ENCODE measurements around the gene CAPN3.
A peak's percentile ranks its signal among the peaks of the same experiment; 100 is the strongest.

The CAPN3 gene

GRCh38 chr15:42358141-42358540, 1.2 kb upstream of the CAPN3 start:
- DNase-seq: peak; percentile 8 to 35

GRCh38 chr15:42359985-42360384, 684 bp downstream of the CAPN3 start:
- no peak for DNase-seq

- DNase-seq: no peak
Measured at GRCh38 chr15:42360535-42361112, 1.3 kb downstream of the CAPN3 start.

- DNase-seq: no peak
Measured at GRCh38 chr15:42363487-42363886, 4.2 kb downstream of the CAPN3 start.

GRCh38 chr15:42363942-42364341, 4.6 kb downstream of the CAPN3 start:
- DNase-seq: no peak

- DNase-seq: peak in 1 of 2 experiments; percentile 15
Measured at GRCh38 chr15:42364529-42364928, 5.2 kb downstream of the CAPN3 start.

GRCh38 chr15:42365921-42366550, 6.7 kb downstream of the CAPN3 start:
- DNase-seq: no peak

- DNase-seq: no peak
Measured at GRCh38 chr15:42367041-42367440, 7.7 kb downstream of the CAPN3 start.

- no peak for DNase-seq
Measured at GRCh38 chr15:42368096-42368495, 8.8 kb downstream of the CAPN3 start.

GRCh38 chr15:42371096-42371495, 11.8 kb downstream of the CAPN3 start:
- DNase-seq: no peak

GRCh38 chr15:42373274-42373673, 14.0 kb downstream of the CAPN3 start:
- no peak for DNase-seq

- DNase-seq: no peak
Measured at GRCh38 chr15:42373936-42374335, 14.6 kb downstream of the CAPN3 start.

GRCh38 chr15:42374810-42375209, 15.5 kb downstream of the CAPN3 start:
- DNase-seq: no peak

- no peak for DNase-seq
Measured at GRCh38 chr15:42375252-42375651, 16.0 kb downstream of the CAPN3 start.

- no peak for DNase-seq
Measured at GRCh38 chr15:42375941-42376340, 16.6 kb downstream of the CAPN3 start.

- no peak for DNase-seq
Measured at GRCh38 chr15:42378011-42378410, 18.7 kb downstream of the CAPN3 start.

- DNase-seq: no peak
Measured at GRCh38 chr15:42384597-42384996, 25.3 kb downstream of the CAPN3 start.

- no peak for DNase-seq
Measured at GRCh38 chr15:42385206-42385979, 26.1 kb downstream of the CAPN3 start.

- DNase-seq: no peak
Measured at GRCh38 chr15:42385980-42386700, 26.8 kb downstream of the CAPN3 start.

GRCh38 chr15:42387603-42388002, 28.3 kb downstream of the CAPN3 start:
- DNase-seq: no peak

GRCh38 chr15:42392309-42393024, 33.2 kb downstream of the CAPN3 start:
- DNase-seq: no peak

GRCh38 chr15:42394106-42394505, 34.8 kb downstream of the CAPN3 start:
- no peak for DNase-seq

GRCh38 chr15:42395838-42396237, 36.5 kb downstream of the CAPN3 start:
- DNase-seq: no peak
